Smooth muscle cell (in vitro differentiated cells): ENCODE results near the gene CHPF2. TPM values are rescaled to one million over a fixed set of nuclear protein-coding genes. Genes with fewer than 3 reads are reported as not detected.

Experiments
- DNase-seq: peaks from one replicate; lab custom pipeline; 2025; ENCODE audit not compliant: unreplicated experiment; lab: John Stamatoyannopoulos, UW
- H2AFZ ChIP-seq: fragments of 200-600 bp; sonication (generic); 2 replicates; pipeline ENCODE4 v1.6.0; 2016; ENCODE audit warnings: antibody characterized with exemption, low read depth, mild to moderate bottlenecking
- H3F3A ChIP-seq: fragments of 200-600 bp; sonication (generic); 2 replicates; pipeline ENCODE4 v1.6.0; 2017; ENCODE audit warnings: antibody characterized with exemption, low read depth
- H3K27ac ChIP-seq: fragments of 200-600 bp; sonication (generic); 2 replicates; pipeline ENCODE4 v1.5.1; 2016; ENCODE audit warnings: low read depth, mild to moderate bottlenecking
- H3K27me3 ChIP-seq: fragments of 200-600 bp; sonication (generic); 2 replicates; pipeline ENCODE4 v1.6.1; 2016; ENCODE audit warnings: low read depth, mild to moderate bottlenecking
- H3K36me3 ChIP-seq: fragments of 200-600 bp; sonication (generic); 2 replicates; pipeline ENCODE4 v1.5.1; 2016; ENCODE audit warnings: low read depth
- H3K4me1 ChIP-seq: fragments of 200-600 bp; sonication (generic); 2 replicates; pipeline ENCODE4 v1.5.1; 2016; ENCODE audit warnings: low read depth
- H3K4me2 ChIP-seq: fragments of 200-600 bp; sonication (generic); 2 replicates; pipeline ENCODE4 v1.6.0; 2016; ENCODE audit warnings: mild to moderate bottlenecking
- H3K4me3 ChIP-seq: fragments of 200-600 bp; sonication (generic); 2 replicates; pipeline ENCODE4 v1.5.1; 2016; ENCODE audit warnings: mild to moderate bottlenecking
- H3K79me2 ChIP-seq: fragments of 200-600 bp; sonication (generic); 2 replicates; pipeline ENCODE4 v1.6.0; 2016; ENCODE audit warnings: low read depth, mild to moderate bottlenecking
- H3K9ac ChIP-seq: fragments of 200-600 bp; sonication (generic); 2 replicates; pipeline ENCODE4 v1.6.0; 2016; ENCODE audit warnings: low read depth
- H3K9me3 ChIP-seq: fragments of 200-600 bp; sonication (generic); replicated peaks from 2 replicates; pipeline ENCODE4 v1.5.1; 2016; ENCODE audit warnings: low read depth
- H4K20me1 ChIP-seq: fragments of 200-600 bp; sonication (generic); 2 replicates; pipeline ENCODE4 v1.6.0; 2016; ENCODE audit warnings: low read depth
- WGBS: methylation state at CpG from one replicate; pipeline ENCODE4 v1.1.7; 2016; ENCODE audit warnings: low lambda C conversion rate; 5-methylcytosine and 5-hydroxymethylcytosine counted together
- polyA plus RNA-seq: library from polyadenylated mRNA; unstranded; fragments of >200 nt; fragmentation: Nextera tagmentation; extraction: Ambion mirVana; gene quantifications from 2 replicates; pipeline ENCODE4 v1.2.1, GENCODE V29; 2016
- total RNA-seq: library from RNA; depleted of rRNA; stranded (reverse); fragments of >200 nt; gene quantifications from 2 replicates; pipeline ENCODE4 v1.2.3, GENCODE V29; 2014
- TF ChIP-seq, protein P1 (sequence below): fragments of 200-600 bp; sonication (generic); IDR thresholded peaks from 2 replicates; pipeline ENCODE4 v1.5.1; 2017; ENCODE audit warnings: borderline replicate concordance, mild to moderate bottlenecking, antibody characterized with exemption; ENCODE audit not compliant: insufficient read depth, poor library complexity, severe bottlenecking

The CHPF2 gene
- total and polyA plus RNA-seq, 2 experiments from 2014 or later, result 42.3 to 70.8 TPM

DNA sequence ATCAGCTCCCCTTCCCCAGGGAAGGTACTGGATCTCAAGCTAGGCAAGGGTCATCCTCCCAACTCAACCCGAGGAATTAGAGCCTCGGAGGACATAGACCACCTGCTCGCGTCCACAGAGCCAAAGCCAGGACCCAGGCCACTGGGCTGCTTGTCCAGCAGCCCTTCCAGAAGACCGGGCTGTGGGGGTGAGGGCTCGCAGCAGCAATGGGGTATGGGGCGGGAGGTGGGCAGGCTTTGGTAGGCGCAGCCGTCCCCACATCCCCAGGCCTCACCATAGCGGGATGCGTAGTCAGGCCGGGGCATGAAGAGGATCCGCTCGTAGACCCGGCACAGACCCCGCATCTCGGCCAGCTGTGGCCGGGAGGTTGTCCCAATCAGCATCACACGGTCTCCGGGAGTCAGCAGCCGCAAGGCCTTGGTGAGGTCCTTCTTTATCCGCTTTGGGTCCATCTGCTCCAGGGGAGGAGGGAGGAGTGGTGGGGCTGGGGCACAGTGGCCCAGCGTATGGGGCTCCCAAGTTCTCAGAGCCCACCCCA is 40.2 kb upstream of the CHPF2 start:
- no peak overlapping the region for H2AFZ ChIP-seq
- no peaks in the 10 kb centered on the region for H3K79me2 ChIP-seq
- no peak overlapping the region for H3K4me3 ChIP-seq
- no peak for DNase-seq
- WGBS, result 97% methylated on average over 22 of the region's 23 CpGs
- no peak overlapping the region for H3K27ac ChIP-seq
- H3K27me3 ChIP-seq, result peaks cover 29% of the 10 kb centered on the region
- H3F3A ChIP-seq, result no peaks in the 10 kb centered on the region
- no peaks in the 10 kb centered on the region for H3K36me3 ChIP-seq
- TF ChIP-seq, protein P1, sequence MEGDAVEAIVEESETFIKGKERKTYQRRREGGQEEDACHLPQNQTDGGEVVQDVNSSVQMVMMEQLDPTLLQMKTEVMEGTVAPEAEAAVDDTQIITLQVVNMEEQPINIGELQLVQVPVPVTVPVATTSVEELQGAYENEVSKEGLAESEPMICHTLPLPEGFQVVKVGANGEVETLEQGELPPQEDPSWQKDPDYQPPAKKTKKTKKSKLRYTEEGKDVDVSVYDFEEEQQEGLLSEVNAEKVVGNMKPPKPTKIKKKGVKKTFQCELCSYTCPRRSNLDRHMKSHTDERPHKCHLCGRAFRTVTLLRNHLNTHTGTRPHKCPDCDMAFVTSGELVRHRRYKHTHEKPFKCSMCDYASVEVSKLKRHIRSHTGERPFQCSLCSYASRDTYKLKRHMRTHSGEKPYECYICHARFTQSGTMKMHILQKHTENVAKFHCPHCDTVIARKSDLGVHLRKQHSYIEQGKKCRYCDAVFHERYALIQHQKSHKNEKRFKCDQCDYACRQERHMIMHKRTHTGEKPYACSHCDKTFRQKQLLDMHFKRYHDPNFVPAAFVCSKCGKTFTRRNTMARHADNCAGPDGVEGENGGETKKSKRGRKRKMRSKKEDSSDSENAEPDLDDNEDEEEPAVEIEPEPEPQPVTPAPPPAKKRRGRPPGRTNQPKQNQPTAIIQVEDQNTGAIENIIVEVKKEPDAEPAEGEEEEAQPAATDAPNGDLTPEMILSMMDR, result no peak
- H3K9ac ChIP-seq, result no peak overlapping the region
- H3K4me2 ChIP-seq, result no peak overlapping the region
- no peaks in the 10 kb centered on the region for H4K20me1 ChIP-seq
- no peaks in the 10 kb centered on the region for H3K9me3 ChIP-seq
- H3K4me1 ChIP-seq, result no peaks in the 10 kb centered on the region

DNA sequence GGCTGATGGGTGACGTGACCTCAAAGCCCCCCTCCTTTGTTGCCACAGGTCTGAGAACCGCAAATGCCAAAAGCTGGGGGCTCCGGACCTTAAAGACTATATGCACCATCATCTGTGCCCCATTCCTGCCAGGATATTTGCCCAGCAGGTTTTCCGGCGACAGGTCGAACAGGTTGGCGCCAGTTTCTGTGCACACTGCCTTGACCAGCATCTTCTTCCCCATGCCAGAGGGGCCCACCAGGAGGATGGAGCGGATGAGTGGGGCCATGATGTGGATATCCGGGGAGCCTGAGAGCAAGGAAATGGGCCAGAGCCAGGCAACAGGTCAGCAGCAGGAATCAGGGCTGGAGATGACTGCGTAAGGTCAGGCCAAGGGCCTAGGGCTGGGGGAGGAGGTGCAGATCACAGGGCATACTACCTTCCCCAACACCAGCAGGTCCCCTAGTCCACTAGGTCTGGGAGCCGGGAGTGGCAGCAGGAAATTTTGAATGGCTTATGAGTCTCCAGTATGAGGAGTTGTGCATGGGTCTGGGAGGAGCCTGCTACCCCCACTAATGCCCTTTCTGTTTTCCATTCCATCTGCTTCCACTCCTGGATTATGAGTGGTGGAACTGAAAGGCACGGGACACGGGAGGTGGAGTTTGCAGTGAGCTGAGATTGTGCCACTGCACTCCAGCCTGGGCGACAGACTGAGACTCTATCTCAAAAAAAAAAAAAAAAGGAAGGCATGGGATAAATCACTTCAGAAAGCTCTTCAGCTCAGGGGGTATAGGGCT is 38.9 kb upstream of the CHPF2 start:
- 94% methylated on average over 14 of the region's 14 CpGs for WGBS
- H2AFZ ChIP-seq, result no peak overlapping the region
- H3K36me3 ChIP-seq, result no peaks in the 10 kb centered on the region
- no peaks in the 10 kb centered on the region for H3F3A ChIP-seq
- no peak overlapping the region for H3K27ac ChIP-seq
- no peaks in the 10 kb centered on the region for H3K79me2 ChIP-seq
- H3K4me3 ChIP-seq, result no peak overlapping the region
- no peak for DNase-seq
- no peaks in the 10 kb centered on the region for H4K20me1 ChIP-seq
- TF ChIP-seq, protein P1, result no peak
- H3K9ac ChIP-seq, result no peak overlapping the region
- H3K4me2 ChIP-seq, result no peak overlapping the region
- H3K27me3 ChIP-seq, result peaks cover 31% of the 10 kb centered on the region
- H3K4me1 ChIP-seq, result no peaks in the 10 kb centered on the region
- no peaks in the 10 kb centered on the region for H3K9me3 ChIP-seq

DNA sequence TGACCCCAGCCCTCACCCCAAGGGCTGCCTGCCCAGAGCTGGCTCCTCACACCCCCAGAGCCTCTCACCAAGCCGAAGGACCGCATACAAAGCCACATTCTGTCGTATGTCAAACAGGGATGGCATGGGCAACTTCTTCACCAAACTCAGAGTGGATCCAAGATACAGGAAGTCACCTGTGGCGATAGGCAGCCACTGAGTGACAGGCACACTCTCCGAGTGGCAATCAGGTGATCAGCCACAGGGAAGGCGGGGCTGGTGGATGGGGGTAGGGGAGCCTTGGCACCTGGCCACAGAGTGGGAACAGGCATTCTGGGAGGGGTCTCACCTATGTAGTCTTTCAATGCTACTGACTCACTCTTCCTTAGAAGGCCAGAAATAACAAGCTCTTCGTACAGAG is 38.1 kb upstream of the CHPF2 start:
- Histone ChIP-seq H3K4me2 (no peak overlapping the region), H3K79me2 (no peaks in the 10 kb centered on the region), H4K20me1 (no peaks in the 10 kb centered on the region), H3K27ac (no peak overlapping the region), H3K27me3 (peaks cover 31% of the 10 kb centered on the region), H3K4me3 (no peak overlapping the region), H3F3A (no peaks in the 10 kb centered on the region), H2AFZ (no peak overlapping the region), H3K4me1 (no peaks in the 10 kb centered on the region), H3K36me3 (no peaks in the 10 kb centered on the region), H3K9ac (no peak overlapping the region), H3K9me3 (no peaks in the 10 kb centered on the region)
- 85% methylated on average over 7 of the region's 7 CpGs for WGBS
- TF ChIP-seq, protein P1, result no peak
- DNase-seq, result no peak
